ENCODE results near the gene RUFY4.
"Not testable (repeated sequence)": the region's sequence is repeated elsewhere in the genome, so short reads cannot be mapped to it uniquely, and the experiment has no call there.

Gene RUFY4

DNA sequence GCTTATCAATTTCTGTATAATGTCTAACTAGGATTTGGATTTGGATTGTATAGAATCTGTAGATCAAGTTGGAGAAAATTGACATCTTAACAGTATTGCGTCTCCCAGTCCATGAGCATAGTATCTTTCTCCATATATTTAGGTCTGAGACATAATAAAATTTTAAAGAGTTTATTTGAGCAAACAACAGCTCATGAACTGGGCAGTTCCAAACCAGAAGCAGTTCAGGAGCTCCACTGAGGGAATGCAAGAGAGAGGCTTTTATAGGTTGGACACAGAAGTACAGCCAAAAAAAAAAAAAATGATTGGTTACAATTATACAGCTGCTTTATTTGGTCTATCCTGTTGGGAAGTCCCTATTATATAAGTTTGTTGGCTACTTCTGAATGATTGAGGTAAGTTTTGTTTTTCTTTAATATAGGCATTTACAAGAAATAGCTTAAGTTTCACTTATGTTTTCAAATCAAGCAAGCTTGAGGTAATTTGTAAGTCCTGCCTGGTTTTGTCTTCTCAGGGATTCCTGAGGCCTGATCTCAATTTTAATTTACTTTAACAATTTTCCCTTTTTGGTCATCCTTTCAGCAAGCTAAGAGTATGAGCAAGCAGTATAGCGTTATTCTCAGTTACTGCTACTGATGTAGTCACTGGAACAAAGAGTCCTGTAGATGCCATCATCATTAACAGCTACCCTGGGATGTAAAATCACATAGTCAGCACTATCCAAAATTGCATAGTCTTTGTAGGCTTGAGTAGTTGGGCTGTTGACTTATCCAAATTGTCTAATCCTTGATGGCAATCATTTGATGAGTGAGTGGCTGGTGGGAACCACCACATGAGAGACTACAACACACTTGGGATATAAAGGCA lies 27.5 kb upstream of the RUFY4 start:
- H3K27ac ChIP-seq (ENCODE audit: low read depth, low read length), result no peak overlapping the region
- H3K4me1 ChIP-seq (ENCODE audit: control insufficient read depth in 1 of 2, insufficient read depth in 2 of 2, low read length in 2 of 2), result no peaks in the 10 kb centered on the region
- no peaks in the 10 kb centered on the region for H3K9me3 ChIP-seq (ENCODE audit: control insufficient read depth in 1 of 2, low read length in 2 of 2)
- H3K27me3 ChIP-seq (ENCODE audit: control insufficient read depth in 1 of 2, insufficient read depth in 2 of 2, low read length in 2 of 2), result peaks cover 0 to 7% of the 10 kb centered on the region in 2 donors
- H3K36me3 ChIP-seq (ENCODE audit: control insufficient read depth in 1 of 2, insufficient read depth in 2 of 2, low read length in 2 of 2), result no peaks in the 10 kb centered on the region
- no peak overlapping the region for H3K9ac ChIP-seq (ENCODE audit: low read depth in 1 of 2, low read length in 2 of 2)
- no peak overlapping the region for H3K4me3 ChIP-seq (ENCODE audit: low read depth in 1 of 2, low read length in 2 of 2)

GRCh38 chr2:218043100-218043499 lies 26.0 kb upstream of the RUFY4 start:
- H3K4me3 ChIP-seq (ENCODE audit: low read depth in 1 of 2, low read length in 2 of 2), result no peak overlapping the region
- no peaks in the 10 kb centered on the region for H3K36me3 ChIP-seq (ENCODE audit: control insufficient read depth in 1 of 2, insufficient read depth in 2 of 2, low read length in 2 of 2)
- no peaks in the 10 kb centered on the region for H3K9me3 ChIP-seq (ENCODE audit: control insufficient read depth in 1 of 2, low read length in 2 of 2)
- H3K4me1 ChIP-seq (ENCODE audit: control insufficient read depth in 1 of 2, insufficient read depth in 2 of 2, low read length in 2 of 2), result no peaks in the 10 kb centered on the region
- no peak overlapping the region for H3K9ac ChIP-seq (ENCODE audit: low read depth in 1 of 2, low read length in 2 of 2)
- peaks cover 0 to 7% of the 10 kb centered on the region in 2 donors for H3K27me3 ChIP-seq (ENCODE audit: control insufficient read depth in 1 of 2, insufficient read depth in 2 of 2, low read length in 2 of 2)
- no peak overlapping the region for H3K27ac ChIP-seq (ENCODE audit: low read depth, low read length)

GRCh38 chr2:218043701-218044109 lies 25.3 kb upstream of the RUFY4 start:
- H3K9me3 ChIP-seq (ENCODE audit: control insufficient read depth in 1 of 2, low read length in 2 of 2), result no peaks in the 10 kb centered on the region
- no peaks in the 10 kb centered on the region for H3K4me1 ChIP-seq (ENCODE audit: control insufficient read depth in 1 of 2, insufficient read depth in 2 of 2, low read length in 2 of 2)
- H3K4me3 ChIP-seq (ENCODE audit: low read depth in 1 of 2, low read length in 2 of 2), result no peak overlapping the region
- H3K27ac ChIP-seq (ENCODE audit: low read depth, low read length), result no peak overlapping the region
- no peak overlapping the region for H3K9ac ChIP-seq (ENCODE audit: low read depth in 1 of 2, low read length in 2 of 2)
- H3K36me3 ChIP-seq (ENCODE audit: control insufficient read depth in 1 of 2, insufficient read depth in 2 of 2, low read length in 2 of 2), result no peaks in the 10 kb centered on the region
- peaks cover 0 to 7% of the 10 kb centered on the region in 2 donors for H3K27me3 ChIP-seq (ENCODE audit: control insufficient read depth in 1 of 2, insufficient read depth in 2 of 2, low read length in 2 of 2)

- H3K27ac ChIP-seq (ENCODE audit: low read depth, low read length); H3K36me3 ChIP-seq (ENCODE audit: control insufficient read depth in 1 of 2, insufficient read depth in 2 of 2, low read length in 2 of 2); H3K27me3 ChIP-seq (ENCODE audit: control insufficient read depth in 1 of 2, insufficient read depth in 2 of 2, low read length in 2 of 2); H3K9ac ChIP-seq (ENCODE audit: low read depth in 1 of 2, low read length in 2 of 2); H3K9me3 ChIP-seq (ENCODE audit: control insufficient read depth in 1 of 2, low read length in 2 of 2); H3K4me1 ChIP-seq (ENCODE audit: control insufficient read depth in 1 of 2, insufficient read depth in 2 of 2, low read length in 2 of 2); H3K4me3 ChIP-seq (ENCODE audit: low read depth in 1 of 2, low read length in 2 of 2): not testable (repeated sequence)
These were observed 24.5 kb upstream of the RUFY4 start for GRCh38 chr2:218044599-218044998.

DNA sequence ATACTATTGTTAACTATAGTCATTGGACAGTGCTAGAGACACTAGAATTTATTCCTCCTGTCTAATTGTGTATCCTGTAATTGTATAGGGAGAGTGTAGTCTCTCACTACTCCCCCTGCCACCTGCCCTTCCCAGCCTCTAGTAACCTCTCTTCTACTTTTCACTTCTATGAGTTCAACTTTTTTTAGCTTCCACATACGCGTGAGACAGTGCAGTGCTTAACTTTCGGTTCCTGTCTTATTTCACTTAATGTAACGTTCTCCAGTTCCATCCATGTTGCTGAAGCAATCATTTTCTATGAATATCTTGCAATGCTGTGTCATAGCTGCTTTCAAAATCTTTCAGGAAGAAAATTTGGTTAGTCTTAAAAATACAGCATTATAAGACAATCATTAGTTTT lies 22.8 kb upstream of the RUFY4 start:
- H3K27ac ChIP-seq (ENCODE audit: low read depth, low read length), result no peak overlapping the region
- peaks cover 0 to 6% of the 10 kb centered on the region in 2 donors for H3K9me3 ChIP-seq (ENCODE audit: control insufficient read depth in 1 of 2, low read length in 2 of 2)
- no peak overlapping the region for H3K4me3 ChIP-seq (ENCODE audit: low read depth in 1 of 2, low read length in 2 of 2)
- no peaks in the 10 kb centered on the region for H3K36me3 ChIP-seq (ENCODE audit: control insufficient read depth in 1 of 2, insufficient read depth in 2 of 2, low read length in 2 of 2)
- H3K27me3 ChIP-seq (ENCODE audit: control insufficient read depth in 1 of 2, insufficient read depth in 2 of 2, low read length in 2 of 2), result peaks cover 0 to 2% of the 10 kb centered on the region in 2 donors
- no peak overlapping the region for H3K9ac ChIP-seq (ENCODE audit: low read depth in 1 of 2, low read length in 2 of 2)
- no peaks in the 10 kb centered on the region for H3K4me1 ChIP-seq (ENCODE audit: control insufficient read depth in 1 of 2, insufficient read depth in 2 of 2, low read length in 2 of 2)

DNA sequence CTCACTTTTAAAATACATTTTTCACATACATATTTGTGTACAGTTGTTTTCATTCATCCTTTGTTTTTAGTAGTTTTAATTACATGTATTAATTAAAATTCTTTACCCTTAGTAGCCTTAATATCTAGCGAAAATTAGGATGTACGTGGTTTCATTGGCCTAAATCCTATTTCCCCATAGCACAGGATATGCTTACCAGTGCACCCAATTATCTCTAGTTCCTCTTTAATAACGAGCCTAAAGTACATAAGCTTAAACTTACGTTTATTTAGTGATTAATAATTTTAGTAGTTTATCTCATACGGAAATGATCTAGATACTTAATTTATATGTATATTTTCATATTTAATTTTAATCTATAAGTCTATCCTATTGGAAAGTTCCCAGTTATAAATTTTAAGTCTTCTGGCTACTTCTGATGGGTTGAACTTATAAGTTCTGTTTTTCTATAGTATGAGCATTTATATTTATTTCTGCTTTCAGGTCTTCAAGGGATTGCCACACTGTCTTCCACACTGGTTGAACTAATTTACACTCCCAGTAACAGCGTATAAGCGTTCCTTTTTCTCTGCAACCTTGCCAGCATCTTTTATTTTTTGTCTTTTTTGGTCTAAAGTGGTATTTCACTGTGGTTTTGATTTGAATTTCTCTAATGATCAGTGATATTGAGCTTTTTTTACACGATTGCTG lies 21.4 kb upstream of the RUFY4 start:
- peaks cover 0 to 2% of the 10 kb centered on the region in 2 donors for H3K27me3 ChIP-seq (ENCODE audit: control insufficient read depth in 1 of 2, insufficient read depth in 2 of 2, low read length in 2 of 2)
- no peaks in the 10 kb centered on the region for H3K4me1 ChIP-seq (ENCODE audit: control insufficient read depth in 1 of 2, insufficient read depth in 2 of 2, low read length in 2 of 2)
- H3K9me3 ChIP-seq (ENCODE audit: control insufficient read depth in 1 of 2, low read length in 2 of 2), result peaks cover 0 to 6% of the 10 kb centered on the region in 2 donors
- H3K4me3 ChIP-seq (ENCODE audit: low read depth in 1 of 2, low read length in 2 of 2), result no peak overlapping the region
- H3K27ac ChIP-seq (ENCODE audit: low read depth, low read length), result no peak overlapping the region
- H3K36me3 ChIP-seq (ENCODE audit: control insufficient read depth in 1 of 2, insufficient read depth in 2 of 2, low read length in 2 of 2), result no peaks in the 10 kb centered on the region
- H3K9ac ChIP-seq (ENCODE audit: low read depth in 1 of 2, low read length in 2 of 2), result no peak overlapping the region

- Histone ChIP-seq H3K9ac (ENCODE audit: low read depth in 1 of 2, low read length in 2 of 2) (no peak overlapping the region), H3K4me1 (ENCODE audit: control insufficient read depth in 1 of 2, insufficient read depth in 2 of 2, low read length in 2 of 2) (no peaks in the 10 kb centered on the region), H3K27ac (ENCODE audit: low read depth, low read length) (no peak overlapping the region), H3K36me3 (ENCODE audit: control insufficient read depth in 1 of 2, insufficient read depth in 2 of 2, low read length in 2 of 2) (no peaks in the 10 kb centered on the region), H3K27me3 (ENCODE audit: control insufficient read depth in 1 of 2, insufficient read depth in 2 of 2, low read length in 2 of 2) (peaks cover 0 to 2% of the 10 kb centered on the region in 2 donors), H3K9me3 (ENCODE audit: control insufficient read depth in 1 of 2, low read length in 2 of 2) (peaks cover 0 to 6% of the 10 kb centered on the region in 2 donors), H3K4me3 (ENCODE audit: low read depth in 1 of 2, low read length in 2 of 2) (no peak overlapping the region)
These were observed 17.1 kb upstream of the RUFY4 start for GRCh38 chr2:218051903-218052302.

DNA sequence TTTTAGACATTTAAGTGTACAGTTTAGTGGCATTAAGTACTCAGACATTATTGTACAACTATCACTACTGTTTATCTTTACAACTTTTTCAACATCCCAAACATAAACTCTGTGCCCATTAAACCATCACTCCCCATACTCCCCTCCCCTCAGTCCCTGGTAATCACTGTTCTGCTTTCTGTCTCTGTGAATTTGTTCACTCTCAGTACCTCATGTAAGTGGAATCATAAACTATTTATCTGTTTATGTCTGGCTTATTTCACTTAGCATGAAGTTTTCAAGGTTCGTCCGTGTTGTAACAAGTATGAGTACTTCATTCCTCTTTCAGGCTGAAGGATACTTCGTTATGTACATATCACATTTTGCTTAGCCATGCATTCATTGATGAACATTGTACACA lies 9.8 kb upstream of the RUFY4 start:
- no peaks in the 10 kb centered on the region for H3K36me3 ChIP-seq (ENCODE audit: control insufficient read depth in 1 of 2, insufficient read depth in 2 of 2, low read length in 2 of 2)

GRCh38 chr2:218060118-218060517 lies 8.9 kb upstream of the RUFY4 start:
- no peak overlapping the region for H3K9ac ChIP-seq (ENCODE audit: low read depth in 1 of 2, low read length in 2 of 2)
- no peak overlapping the region for H3K4me3 ChIP-seq (ENCODE audit: low read depth in 1 of 2, low read length in 2 of 2)
- no peaks in the 10 kb centered on the region for H3K27me3 ChIP-seq (ENCODE audit: control insufficient read depth in 1 of 2, insufficient read depth in 2 of 2, low read length in 2 of 2)

More for the DNA sequence above, 9.8 kb upstream of the RUFY4 start:
- Histone ChIP-seq H3K4me1 (ENCODE audit: control insufficient read depth in 1 of 2, insufficient read depth in 2 of 2, low read length in 2 of 2) (no peaks in the 10 kb centered on the region), H3K4me3 (ENCODE audit: low read depth in 1 of 2, low read length in 2 of 2) (no peak overlapping the region), H3K27ac (ENCODE audit: low read depth, low read length) (no peak overlapping the region), H3K27me3 (ENCODE audit: control insufficient read depth in 1 of 2, insufficient read depth in 2 of 2, low read length in 2 of 2) (no peaks in the 10 kb centered on the region), H3K9me3 (ENCODE audit: control insufficient read depth in 1 of 2, low read length in 2 of 2) (no peaks in the 10 kb centered on the region), H3K9ac (ENCODE audit: low read depth in 1 of 2, low read length in 2 of 2) (no peak overlapping the region)

DNA sequence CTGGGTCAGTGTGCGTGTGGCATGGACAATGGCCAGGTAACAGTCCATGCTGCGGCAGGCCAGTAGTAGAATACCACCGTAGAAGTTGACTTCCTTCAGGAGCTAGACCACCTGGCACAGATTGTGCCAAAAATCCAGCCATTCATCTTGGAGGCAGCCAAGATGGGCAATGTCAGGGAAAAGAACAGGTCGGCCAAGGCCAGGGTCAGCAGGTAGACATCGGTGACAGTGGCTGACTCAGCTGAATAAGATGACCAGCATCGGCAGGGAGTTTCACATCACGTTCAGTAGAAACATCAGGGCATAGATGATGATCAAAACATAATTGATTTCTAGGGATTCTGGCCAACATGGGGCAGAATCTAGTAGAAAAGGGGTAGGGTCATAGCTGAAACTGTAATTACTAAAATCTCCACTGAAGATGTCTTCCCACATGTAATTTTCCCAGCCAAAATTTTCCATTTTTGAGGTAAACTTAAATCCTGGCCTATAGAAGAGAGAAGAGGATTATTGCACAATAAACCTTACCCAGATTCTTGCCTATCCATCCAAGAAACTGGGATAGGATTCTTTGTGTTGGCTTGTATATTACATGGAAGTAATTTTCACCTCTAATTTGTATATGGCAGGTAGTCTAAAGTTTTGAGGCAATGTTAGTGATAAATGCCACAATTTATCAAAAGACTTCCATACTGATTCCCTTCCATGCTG lies 7.9 kb upstream of the RUFY4 start:
- Histone ChIP-seq H3K27ac (ENCODE audit: low read depth, low read length) (no peak overlapping the region), H3K36me3 (ENCODE audit: control insufficient read depth in 1 of 2, insufficient read depth in 2 of 2, low read length in 2 of 2) (no peaks in the 10 kb centered on the region), H3K27me3 (ENCODE audit: control insufficient read depth in 1 of 2, insufficient read depth in 2 of 2, low read length in 2 of 2) (no peaks in the 10 kb centered on the region), H3K9me3 (ENCODE audit: control insufficient read depth in 1 of 2, low read length in 2 of 2) (no peaks in the 10 kb centered on the region), H3K9ac (ENCODE audit: low read depth in 1 of 2, low read length in 2 of 2) (no peak overlapping the region), H3K4me3 (ENCODE audit: low read depth in 1 of 2, low read length in 2 of 2) (no peak overlapping the region), H3K4me1 (ENCODE audit: control insufficient read depth in 1 of 2, insufficient read depth in 2 of 2, low read length in 2 of 2) (no peaks in the 10 kb centered on the region)

More at GRCh38 chr2:218060118-218060517, 8.9 kb upstream of the RUFY4 start:
- no peak overlapping the region for H3K27ac ChIP-seq (ENCODE audit: low read depth, low read length)
- no peaks in the 10 kb centered on the region for H3K36me3 ChIP-seq (ENCODE audit: control insufficient read depth in 1 of 2, insufficient read depth in 2 of 2, low read length in 2 of 2)
- no peaks in the 10 kb centered on the region for H3K4me1 ChIP-seq (ENCODE audit: control insufficient read depth in 1 of 2, insufficient read depth in 2 of 2, low read length in 2 of 2)
- no peaks in the 10 kb centered on the region for H3K9me3 ChIP-seq (ENCODE audit: control insufficient read depth in 1 of 2, low read length in 2 of 2)

Measured in duodenal mucosa (tissue), 2 donors.